Stimulated activated CD8-positive, alpha-beta memory T cell treated with anti-CD3 and anti-CD28 coated beads, Interleukin-12 subunit alpha, Interleukin-12 subunit beta, amount 100 ng/mL, for 24 hours (primary cell): ENCODE results near the gene HMGN4.
"Not testable (repeated sequence)": the region's sequence is repeated elsewhere in the genome, so short reads cannot be mapped to it uniquely, and the experiment has no call there.

Source experiments
- DNase-seq: peaks from one replicate; pipeline ENCODE4 v3.0.0-alpha.2; 2020; ENCODE audit errors: extremely low read depth

HMGN4 gene

DNA sequence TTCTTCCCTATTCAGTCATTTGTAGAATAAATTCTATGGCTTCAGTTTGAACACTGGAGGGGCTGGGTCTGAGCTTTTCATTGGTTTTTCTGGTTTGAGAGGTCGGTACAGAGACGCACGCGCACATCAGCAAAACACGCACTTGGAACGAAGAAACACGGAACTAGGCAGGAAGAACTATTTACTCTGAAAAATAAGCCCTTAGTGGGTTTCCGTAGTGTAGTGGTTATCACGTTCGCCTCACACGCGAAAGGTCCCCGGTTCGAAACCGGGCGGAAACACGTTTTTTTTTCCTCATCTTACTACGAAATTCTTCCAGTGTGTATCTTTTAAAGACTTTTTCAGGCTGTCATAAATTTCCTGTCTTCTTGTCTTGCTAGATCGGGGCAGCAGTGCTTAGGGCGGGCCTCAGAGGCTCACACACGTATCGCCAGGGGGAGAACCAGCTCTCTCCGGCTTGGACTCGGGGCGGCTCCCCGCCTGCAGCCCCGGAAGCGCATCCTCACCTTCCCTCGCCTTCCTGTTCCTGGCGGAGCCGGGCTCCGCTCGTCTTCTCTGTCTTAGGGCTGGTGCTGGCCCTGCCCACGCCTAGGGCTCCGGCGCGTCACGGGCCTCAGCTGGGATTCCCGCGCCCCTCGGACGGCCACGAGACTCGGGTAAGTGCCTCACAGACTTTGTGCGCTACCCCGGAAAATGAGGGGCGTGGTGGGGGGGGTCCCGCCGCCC is at the start of gene HMGN4:
HMGN4 (plus strand) TSS at position 521 of the 726 bp plus-strand sequence. CDS start 6,841 bp downstream, outside the sequence.
- peak; percentile 60 for DNase-seq

DNA sequence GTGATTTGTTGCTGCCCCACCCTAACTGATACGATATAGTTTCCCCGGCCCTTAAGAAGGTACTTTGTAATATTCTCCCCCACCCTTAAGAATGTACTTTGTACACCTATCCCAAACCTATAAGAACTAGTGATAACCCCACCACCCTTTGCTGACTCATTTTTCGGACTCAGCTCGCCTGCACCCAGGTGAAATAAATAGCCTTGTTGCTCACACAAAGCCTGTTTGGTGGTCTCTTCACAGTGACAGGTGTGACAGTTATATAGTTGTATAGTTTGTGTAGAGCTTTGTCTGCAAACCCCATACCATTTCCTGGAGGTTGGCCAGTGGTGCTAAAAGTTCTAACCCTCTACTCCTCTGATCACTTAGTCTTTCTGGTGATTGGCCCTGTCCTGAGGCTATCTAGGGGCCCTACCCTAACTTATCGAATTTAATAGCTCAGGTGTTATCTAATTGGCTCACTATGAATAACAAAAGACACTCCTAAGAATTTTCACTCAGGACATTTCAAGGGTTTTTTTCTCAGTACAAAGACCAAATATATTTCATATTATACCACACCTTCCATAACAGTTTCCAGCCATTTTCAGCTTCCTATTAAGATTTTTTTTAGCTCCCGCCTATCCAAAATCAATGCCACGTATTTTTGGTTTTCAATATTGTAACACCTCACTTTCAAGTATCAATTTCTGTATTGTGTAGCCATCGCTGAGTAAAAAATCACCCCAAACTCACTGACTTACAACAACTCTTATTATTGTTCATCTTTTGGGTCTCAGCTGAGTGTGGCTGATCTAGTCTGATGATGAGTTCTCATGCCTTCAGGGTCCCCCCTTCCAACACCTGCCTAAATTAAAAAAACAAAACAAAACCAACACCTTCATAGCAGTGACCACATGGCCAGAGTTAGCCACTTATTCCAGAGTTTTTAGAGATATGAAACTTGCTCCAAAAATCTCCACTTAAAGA is 47.9 kb upstream of the HMGN4 start:
- no peak for DNase-seq

DNA sequence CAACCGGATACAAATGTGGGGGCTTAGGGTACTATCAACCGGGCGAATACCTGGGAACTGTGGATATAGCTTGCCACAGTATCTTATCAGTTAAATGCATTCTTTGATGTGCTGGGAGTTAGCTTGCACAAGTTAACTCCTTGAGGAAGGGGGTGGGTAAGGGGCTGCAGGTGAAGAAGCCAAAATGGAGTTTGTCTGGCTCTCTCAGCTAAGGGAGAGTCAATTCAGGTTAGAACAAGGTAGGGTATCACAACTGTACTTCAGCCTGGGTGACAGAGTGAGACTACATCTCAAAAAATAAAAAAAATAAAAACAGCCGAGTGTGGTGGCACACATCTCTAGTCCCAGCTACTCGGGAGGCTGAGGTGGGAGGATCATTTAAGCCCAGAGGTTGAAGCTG is 46.6 kb upstream of the HMGN4 start:
- no peak for DNase-seq

DNA sequence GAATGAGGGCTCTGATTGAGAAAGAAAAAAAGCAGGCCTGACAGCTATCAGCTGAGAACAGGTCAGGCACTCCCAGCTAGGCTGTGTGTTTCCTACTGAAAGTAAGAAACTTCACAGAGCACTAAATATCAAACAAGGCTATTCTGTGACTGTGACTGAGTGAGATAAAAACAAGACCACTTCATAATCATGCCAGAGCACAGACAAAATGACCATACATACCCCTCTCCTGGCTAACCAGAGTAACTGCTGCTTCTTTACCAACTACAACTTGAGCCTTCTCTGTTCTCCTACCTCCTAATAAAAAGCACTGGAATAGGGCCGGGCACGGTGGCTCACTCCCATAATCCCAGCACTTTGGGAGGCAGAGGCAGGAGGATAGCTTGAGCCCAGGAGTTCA is 44.9 kb upstream of the HMGN4 start:
- no peak for DNase-seq

DNA sequence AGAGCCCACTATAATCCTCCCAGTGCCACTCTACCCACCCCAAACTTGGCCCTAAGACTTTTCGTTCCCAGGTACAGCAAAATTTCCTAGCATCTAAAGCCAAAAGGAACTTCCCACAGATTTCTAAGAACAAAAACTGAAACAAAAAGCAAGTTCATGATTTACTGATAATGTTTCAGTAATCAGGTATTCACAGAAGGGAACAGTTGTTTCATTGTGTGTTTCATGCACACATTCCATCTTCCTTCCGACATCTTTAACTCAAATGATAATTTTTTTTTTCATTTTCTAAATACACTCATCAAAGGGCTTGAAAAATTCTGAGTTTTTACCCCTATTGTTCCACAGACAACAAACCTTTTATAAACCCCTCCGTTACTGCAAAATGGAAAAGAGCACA is 44.0 kb upstream of the HMGN4 start:
- DNase-seq: no peak

DNA sequence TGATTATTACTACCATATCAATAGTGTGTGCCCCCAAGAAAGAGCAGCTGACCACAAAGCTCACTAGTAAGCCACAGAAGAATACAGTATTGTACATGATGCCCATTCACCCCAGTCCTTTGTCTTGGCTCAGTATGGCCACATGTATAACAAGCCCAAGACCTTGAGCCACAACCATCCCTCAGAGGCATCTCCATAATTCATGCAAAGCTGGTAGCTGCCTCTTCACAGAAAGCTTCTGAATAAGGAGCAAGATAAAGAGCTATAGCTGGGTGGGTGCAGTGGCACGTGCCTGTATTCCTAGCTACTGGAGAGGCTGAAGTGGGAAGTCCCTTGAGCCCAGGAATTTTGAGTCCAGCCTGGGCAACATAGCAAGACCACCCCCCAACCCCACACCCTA is 42.9 kb upstream of the HMGN4 start:
- no peak for DNase-seq

DNA sequence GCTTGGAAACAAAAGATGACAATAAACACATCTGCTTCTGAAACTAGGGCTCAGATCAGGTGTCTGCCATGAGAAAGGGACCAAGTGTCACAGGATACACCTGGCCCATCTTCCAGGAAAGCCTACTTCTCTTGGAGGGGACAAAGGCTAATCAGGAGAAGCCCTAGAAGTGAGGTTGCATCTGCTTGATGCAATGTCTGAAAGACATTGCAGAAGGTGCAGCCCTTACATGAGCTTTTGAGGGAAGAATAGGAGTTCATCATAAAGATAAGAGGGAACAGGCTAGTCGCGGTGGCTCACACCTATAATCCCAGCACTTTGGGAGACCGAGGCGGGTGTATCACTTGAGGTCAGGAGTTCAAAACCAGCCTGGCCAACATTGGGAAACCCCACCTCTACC is 40.6 kb upstream of the HMGN4 start:
- no peak for DNase-seq

DNA sequence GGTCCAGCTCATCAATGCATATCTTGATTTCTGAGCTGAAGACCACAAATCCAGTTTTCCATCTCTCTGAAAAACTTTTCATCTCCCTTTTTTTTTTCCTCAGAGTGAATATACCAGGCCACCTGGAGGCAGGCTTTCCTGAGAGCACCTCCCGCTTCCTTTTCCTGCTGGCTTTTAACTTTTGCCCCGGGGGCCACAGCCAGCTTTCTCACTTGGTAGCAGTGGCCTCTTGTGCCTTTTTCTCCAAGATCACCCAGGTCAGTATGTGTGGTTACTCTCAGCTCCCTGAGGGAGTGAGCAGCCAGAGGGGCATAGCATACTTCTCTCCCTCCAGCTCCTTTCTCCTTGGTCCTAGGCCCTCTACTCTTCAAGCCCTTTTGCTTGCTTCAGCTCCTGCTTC is 38.1 kb upstream of the HMGN4 start, which contains the start of gene BTN1A1:
BTN1A1 (plus strand) TSS at position 202 of the 400 bp plus-strand sequence. CDS start 984 bp downstream, outside the sequence.
- no peak for DNase-seq

DNA sequence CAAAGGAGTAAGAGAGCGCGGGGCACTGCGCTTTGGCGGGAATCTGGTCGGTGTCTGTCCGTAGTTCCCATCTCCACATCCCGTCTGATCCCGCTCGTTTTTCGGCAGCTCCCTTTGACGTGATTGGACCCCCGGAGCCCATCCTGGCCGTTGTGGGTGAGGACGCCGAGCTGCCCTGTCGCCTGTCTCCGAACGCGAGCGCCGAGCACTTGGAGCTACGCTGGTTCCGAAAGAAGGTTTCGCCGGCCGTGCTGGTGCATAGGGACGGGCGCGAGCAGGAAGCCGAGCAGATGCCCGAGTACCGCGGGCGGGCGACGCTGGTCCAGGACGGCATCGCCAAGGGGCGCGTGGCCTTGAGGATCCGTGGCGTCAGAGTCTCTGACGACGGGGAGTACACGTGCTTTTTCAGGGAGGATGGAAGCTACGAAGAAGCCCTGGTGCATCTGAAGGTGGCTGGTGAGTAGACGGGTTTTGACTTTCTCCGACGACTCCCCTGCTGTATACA is 36.6 kb upstream of the HMGN4 start:
- DNase-seq: no peak

DNA sequence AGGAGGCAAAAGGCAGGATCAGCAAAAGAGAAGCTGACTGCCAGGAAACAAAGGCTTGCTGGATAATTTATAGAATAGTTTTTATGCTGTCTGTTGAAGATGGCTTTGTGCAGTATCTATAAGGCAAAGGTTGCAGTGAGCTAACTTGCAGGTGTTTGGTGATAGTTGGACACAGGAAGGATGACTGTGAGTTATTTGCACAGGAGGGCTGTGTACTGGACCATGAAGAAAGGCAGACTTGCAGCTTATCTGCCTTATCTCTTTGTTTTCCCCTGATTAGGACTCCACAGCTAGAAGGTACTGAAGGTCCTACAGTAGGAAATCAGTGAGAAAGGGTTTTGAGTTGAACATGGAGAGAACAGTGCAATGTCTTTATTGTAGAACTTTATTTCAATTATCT is 36.0 kb upstream of the HMGN4 start:
- DNase-seq: no peak

DNA sequence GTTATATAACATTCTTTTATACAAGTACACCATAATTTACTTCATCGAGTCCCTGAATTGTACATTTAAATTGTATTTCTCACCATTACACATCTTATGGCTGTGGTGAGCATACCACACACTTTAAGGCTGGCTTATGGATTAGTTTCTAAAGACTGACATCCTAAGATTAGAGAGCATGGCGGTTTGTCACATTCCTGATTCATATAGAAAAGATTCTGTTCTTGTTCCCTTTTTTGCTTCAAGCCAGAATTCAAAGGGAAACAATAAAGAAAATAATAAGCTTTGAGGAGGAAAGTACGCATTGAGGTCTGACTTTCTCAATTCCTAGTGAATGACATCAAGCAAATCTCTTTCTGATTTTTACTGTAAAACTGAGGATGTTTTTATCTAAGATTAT is 35.5 kb upstream of the HMGN4 start:
- DNase-seq: no peak

DNA sequence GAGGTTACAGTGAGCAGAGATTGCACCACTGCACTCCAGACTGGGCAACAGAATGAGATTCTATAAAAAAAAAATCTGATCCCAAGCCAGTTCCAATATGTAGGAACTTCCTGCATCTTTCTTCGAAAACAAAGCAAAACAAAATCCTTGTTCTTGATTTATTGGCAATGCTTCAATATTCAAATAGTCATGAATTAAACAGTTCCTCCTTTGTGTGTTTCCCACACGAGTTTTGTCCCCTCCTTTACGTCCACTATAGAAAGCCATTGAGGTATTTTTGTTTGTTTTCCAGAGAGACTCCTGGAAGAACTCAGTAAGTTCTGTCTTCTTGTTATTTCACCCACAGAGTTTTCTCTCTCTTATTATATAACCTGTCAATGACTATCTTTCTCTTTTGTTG is 30.5 kb upstream of the HMGN4 start:
- DNase-seq: no peak

DNA sequence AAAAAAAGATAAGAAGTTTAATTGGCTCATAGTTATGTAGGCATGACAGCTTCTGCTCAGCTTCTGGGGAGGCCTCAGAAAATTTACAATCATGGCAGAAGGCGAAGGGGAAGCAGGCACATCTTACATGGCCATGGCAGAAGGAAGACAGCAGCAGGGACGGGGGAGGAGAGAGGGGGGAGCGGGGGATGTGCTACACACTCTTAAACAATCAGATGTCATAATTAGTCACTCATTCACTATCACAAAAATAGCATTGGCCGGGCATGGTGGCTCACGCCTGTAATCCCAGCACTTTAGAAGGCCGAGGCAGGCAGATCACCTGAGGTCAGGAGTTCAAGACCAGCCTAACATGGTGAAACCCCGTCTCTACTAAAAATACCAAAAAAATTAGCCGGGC is 27.1 kb upstream of the HMGN4 start:
- DNase-seq: not testable (repeated sequence)

DNA sequence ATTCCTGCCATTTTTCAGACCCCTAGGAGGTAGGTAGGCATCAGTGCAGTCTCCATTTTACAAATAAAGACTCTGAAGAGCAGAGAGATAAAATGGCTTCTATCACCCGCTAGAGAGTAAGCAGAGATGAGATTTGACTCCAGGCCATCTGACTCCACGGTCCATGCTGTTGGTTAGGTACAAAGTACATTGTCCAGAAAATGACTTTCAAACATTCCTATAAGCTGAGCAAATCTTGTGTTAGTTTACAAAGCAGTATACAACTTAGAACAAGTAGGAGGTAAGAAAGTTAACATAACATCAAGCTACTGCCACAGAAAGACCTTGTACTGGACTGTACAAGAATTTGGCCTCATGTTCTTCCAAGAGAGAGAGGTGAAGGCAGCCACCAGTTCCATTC is 23.2 kb upstream of the HMGN4 start:
- no peak for DNase-seq

DNA sequence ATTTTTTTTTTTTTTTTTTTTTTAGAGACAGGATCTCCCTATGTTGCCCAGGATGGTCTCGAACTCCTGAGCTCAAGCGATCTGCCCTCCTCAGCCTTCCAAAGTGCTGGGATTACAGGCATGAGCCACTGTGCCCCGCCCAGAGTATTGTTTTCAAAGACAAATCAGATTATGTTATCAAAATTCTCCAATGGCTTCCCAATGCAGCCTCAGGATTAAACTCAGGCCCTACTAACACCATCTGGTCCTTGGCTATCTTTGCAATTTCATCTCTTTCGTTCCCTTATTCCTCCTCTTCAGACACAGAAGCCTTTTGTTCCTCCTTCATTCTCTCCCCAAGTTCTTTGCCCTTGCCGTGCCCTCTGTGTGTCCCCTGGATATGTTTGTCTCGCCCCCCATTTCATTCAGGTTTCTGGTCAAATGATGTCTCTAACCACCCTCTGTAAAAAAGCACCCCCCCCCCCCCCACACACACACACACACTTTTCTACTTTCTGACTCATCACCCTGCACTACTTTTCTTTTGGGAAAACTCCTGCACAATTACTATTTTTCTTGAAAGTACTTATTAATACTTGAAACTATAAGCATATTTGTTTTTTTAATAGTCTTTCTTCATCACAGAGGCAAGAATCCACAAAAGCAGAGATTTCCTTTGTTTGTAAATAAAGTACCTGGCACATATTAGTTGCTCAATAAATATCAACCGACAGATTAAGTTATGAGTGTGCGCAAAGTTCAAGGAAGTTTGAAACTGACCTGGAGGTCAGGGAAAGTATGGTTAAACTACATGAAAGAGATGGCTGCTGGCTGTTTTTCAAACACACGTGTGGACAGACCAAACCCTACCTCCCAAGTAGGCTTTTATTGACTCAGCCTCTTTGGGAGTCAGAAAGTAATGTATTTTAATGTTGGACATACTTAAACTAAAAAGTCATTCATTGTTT is 21.4 kb upstream of the HMGN4 start:
- no peak for DNase-seq

DNA sequence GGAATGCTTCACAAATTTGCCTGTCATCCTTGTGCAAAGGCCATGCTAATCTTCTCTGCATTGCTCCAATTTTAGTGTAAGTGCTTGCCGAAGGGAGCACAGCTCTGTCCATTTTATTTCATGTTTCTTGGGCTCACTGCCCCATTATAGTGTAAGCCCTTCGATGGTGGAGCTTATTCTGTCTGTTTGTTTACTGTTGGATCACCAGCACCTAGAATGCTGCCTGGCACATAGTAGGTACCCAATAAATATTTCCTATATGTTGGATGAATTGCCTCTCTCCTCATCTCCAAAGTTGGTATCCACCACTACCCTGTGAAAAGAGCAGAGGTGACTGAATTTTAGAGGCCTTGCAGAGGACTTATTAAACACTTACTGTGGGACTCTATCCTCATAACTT is 18.8 kb upstream of the HMGN4 start:
- no peak for DNase-seq

DNA sequence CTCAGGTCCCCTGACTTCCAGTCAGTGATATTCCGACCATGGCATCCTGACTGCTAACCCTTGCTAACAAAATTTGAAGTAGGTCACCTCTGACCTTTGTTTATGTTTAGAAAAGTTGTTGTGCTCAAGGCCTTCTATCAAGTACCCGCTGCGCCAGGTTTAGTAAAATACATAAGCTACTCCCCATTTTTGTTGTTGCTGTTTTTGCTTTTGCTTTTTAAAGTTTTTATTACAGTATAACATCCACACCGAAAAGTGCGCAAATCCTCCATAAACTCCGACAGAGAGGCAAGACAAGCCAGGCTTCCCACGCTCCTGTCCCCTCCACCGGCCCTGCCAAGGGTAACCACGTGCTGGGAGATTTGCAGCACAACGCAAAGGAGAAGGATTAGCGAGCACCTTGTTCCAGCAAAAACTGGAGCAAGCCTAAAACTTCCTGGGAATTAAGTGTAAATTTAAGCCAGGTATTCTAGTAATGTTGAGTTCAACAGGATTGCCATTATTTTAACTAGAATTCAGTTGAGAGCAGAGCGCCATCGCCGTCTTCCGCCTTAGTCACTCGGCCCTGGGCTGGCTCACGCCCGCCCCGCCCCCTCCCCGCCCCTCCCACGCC is 17.8 kb upstream of the HMGN4 start:
- no peak for DNase-seq

DNA sequence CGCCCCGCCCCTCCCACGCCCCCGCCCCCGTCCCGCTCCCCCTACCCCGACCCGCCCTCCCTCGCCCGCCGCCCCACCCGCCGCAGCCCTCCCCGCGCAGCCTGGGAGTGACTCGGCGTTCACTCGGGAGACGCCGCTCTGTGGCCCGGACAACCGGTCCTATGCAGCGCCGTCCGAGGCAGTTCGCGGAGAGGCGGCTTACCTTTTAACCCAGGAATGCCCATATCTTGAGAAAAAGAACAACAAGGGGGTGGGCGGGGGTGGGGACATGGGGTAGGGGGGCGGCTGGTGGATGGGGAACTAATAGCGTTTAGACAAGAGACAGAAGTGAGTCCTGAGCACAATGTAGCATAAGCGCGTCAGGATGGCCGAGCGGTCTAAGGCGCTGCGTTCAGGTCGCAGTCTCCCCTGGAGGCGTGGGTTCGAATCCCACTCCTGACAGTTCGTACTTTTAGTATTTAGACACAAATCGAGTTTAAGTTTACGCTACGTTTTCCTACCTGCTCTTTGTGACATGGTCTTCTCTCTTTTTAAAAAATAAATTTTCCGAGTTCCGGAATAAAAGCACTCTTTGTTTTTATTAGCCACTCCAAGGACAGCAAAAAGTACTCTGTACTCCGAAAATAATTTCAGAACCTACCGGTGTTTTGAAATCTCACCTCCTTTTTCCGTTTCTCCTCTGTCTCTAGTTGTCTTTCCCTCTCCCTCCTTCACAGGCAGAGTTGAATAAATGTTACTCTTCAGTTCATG is 17.1 kb upstream of the HMGN4 start:
- peak; percentile 61 for DNase-seq

DNA sequence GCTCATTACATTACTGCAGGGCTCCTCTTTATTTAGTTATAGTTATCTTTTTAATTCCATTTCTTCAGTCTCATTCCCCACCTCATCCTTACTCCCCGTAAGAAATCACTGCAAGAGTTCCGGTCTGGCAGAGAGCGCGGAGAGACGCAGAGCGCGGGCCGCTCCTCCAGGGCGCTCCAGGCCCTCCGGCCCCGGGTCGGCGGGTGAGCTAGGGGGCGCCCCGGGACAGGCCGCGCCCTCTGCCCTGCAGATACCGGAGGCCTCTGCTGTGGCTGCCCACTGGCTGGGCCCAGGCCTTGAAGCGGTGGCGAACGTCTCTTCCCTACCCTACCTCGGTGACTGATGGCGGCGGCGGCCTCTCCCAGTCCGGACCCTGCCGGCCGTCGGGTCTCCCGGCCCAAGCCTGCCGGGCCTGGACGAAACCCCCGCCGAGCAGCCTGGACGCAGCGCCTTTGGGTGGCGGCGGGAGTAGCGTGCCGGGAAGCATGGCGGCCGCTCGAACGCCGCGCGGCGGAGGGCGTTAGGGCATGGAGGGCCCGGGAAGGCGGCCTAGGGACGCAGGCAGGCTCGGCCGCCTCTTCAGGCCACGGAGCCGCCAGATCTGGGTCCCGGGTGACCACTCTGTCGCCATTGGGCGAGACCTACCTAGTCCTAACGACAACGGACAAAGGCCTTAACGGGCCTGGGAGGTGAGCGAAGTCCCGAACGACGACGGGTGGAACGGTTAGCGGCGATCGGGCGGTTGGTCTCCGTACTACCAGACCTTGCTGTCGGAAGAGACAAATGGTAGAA is 16.4 kb upstream of the HMGN4 start:
- peak; percentile 36 for DNase-seq
